HEK293T (cell line): ENCODE results near the gene CALCR.

Source experiments
- ARNT ChIP-seq: fragments of 450-650 bp; IDR thresholded peaks from 2 replicates; pipeline ENCODE4 v1.6.1; 2017; ENCODE audit warnings: mild to moderate bottlenecking
- CTBP1 ChIP-seq: fragments of 450-650 bp; IDR thresholded peaks from 2 replicates; pipeline ENCODE4 v1.6.1; 2016; ENCODE audit warnings: borderline replicate concordance
- FOXA1 ChIP-seq: fragments of 450-650 bp; IDR thresholded peaks from 2 replicates; pipeline ENCODE4 v1.6.1; 2016; ENCODE audit warnings: mild to moderate bottlenecking
- FOXK2 ChIP-seq: fragments of 450-650 bp; IDR thresholded peaks from 2 replicates; pipeline ENCODE4 v1.6.1; 2016; ENCODE audit warnings: mild to moderate bottlenecking
- FOXM1 ChIP-seq: fragments of 450-650 bp; IDR thresholded peaks from 2 replicates; pipeline ENCODE4 v1.6.1; 2017; ENCODE audit warnings: mild to moderate bottlenecking, borderline replicate concordance
- HDGF ChIP-seq: fragments of 450-650 bp; IDR thresholded peaks from 2 replicates; pipeline ENCODE4 v1.6.1; 2017; ENCODE audit warnings: antibody characterized with exemption, borderline replicate concordance
- NFRKB ChIP-seq: fragments of 450-650 bp; IDR thresholded peaks from 2 replicates; pipeline ENCODE4 v1.6.1; 2016; ENCODE audit warnings: mild to moderate bottlenecking, moderate library complexity
- PKNOX1 ChIP-seq: fragments of 450-650 bp; IDR thresholded peaks from 2 replicates; pipeline ENCODE4 v1.6.1; 2016
- SP1 ChIP-seq: fragments of 450-650 bp; IDR thresholded peaks from 2 replicates; pipeline ENCODE4 v1.6.1; 2017
- TARDBP ChIP-seq: fragments of 450-650 bp; IDR thresholded peaks from 2 replicates; pipeline ENCODE4 v1.6.1; 2016

- TF ChIP-seq FOXM1 (no peak), HDGF (no peak), FOXK2 (no peak), FOXA1 (no peak), ARNT (no peak), NFRKB (no peak), CTBP1 (no peak), PKNOX1 (no peak), TARDBP (no peak), SP1 (no peak)
Measured at GRCh38 chr7:93409324-93409723, 165.2 kb downstream of the CALCR start.
